Lower lobe of right lung (tissue), 2 donors: ENCODE data around the gene BEST2. TPM values are rescaled to one million over a fixed set of nuclear protein-coding genes. Genes with fewer than 3 reads are reported as not detected.
A peak's percentile ranks its signal among the peaks of the same experiment; 100 is the strongest.

Source experiments
- ATAC-seq, 2 donors: fragments of 200-7000 bp; cut with Tn5 transposase; one replicate each; pipeline ENCODE4 v1.9.1; 2020 to 2022; ENCODE audit warnings: mild to moderate bottlenecking in 2 of 2, moderate library complexity in 2 of 2
- DNase-seq: peaks from one replicate; pipeline ENCODE4 v3.0.0-alpha.2; 2020
- H3K27ac ChIP-seq: fragments of 200-600 bp; one replicate; pipeline ENCODE4 v1.8.0; 2022
- H3K27me3 ChIP-seq: fragments of 200-600 bp; one replicate; pipeline ENCODE4 v1.8.0; 2022; ENCODE audit warnings: low read depth
- H3K36me3 ChIP-seq: fragments of 200-600 bp; one replicate; pipeline ENCODE4 v1.8.0; 2022; ENCODE audit warnings: mild to moderate bottlenecking
- H3K4me1 ChIP-seq: fragments of 200-600 bp; one replicate; pipeline ENCODE4 v1.8.0; 2022
- H3K4me3 ChIP-seq: fragments of 200-600 bp; one replicate; pipeline ENCODE4 v1.8.0; 2022; ENCODE audit warnings: mild to moderate bottlenecking
- H3K9me3 ChIP-seq: fragments of 200-600 bp; one replicate; pipeline ENCODE4 v1.8.0; 2022
- CTCF ChIP-seq: fragments of 200-600 bp; IDR thresholded peaks from one replicate; pipeline ENCODE4 v1.8.0; 2022; ENCODE audit warnings: antibody characterized with exemption, mild to moderate bottlenecking
- intact Hi-C: fragments of 100-400 bp; cut with DNase I; formaldehyde crosslinking; loops from one replicate; pipeline ENCODE4 v1.11.0; 2022
- total RNA-seq: library from RNA; stranded (reverse); fragmentation: NEBNext Ultra II Directional; extraction: Animal tissue kit (Norgen Biotek cat#: 25700); gene quantifications from one replicate; pipeline ENCODE4 v1.2.1, GENCODE V29; 2021
- donor health status: DM: no; HTN: yes; CAD: no; lungs with severe emphysema.

Gene BEST2
- total RNA-seq, 1 donor from 2014 or later = not detected

GRCh38 chr19:12773571-12773970 lies 22.0 kb downstream of the BEST2 start:
- no peak overlapping the region for H3K27ac ChIP-seq
- peaks cover 21% of the 10 kb centered on the region for H3K4me1 ChIP-seq
- no peaks in the 10 kb centered on the region for H3K9me3 ChIP-seq
- H3K4me3 ChIP-seq = no peak overlapping the region
- TF ChIP-seq CTCF = no peak
- ATAC-seq (no peak), DNase-seq (no peak)
- H3K36me3 ChIP-seq = peaks cover 10% of the 10 kb centered on the region
- intact Hi-C loops = no loop called here
- no peaks in the 10 kb centered on the region for H3K27me3 ChIP-seq

GRCh38 chr19:12774588-12775555 lies 23.3 kb downstream of the BEST2 start, which contains the start of gene HOOK2:
TSS of gene HOOK2 (minus strand) at chr19:12775552. CDS start at chr19:12775449, 103 bp downstream.
- peak within 1 kb of the TSS; percentile 77 for H3K4me3 ChIP-seq
- H3K27me3 ChIP-seq = no peaks in the 10 kb centered on the region
- no peaks in the 10 kb centered on the region for H3K9me3 ChIP-seq
- peaks cover 10% of the 10 kb centered on the region for H3K36me3 ChIP-seq
- peaks cover 33% of the 10 kb centered on the region for H3K4me1 ChIP-seq
- peak; percentile 84 to 85 for ATAC-seq
- TF ChIP-seq CTCF = no peak
- intact Hi-C loops = no loop called here
- DNase-seq = peak; percentile 97
- H3K27ac ChIP-seq = peak within 1 kb of the TSS; percentile 86

GRCh38 chr19:12777217-12778016 lies 25.8 kb downstream of the BEST2 start:
- peak; percentile 99 for TF ChIP-seq CTCF
- Histone ChIP-seq H3K36me3 (peaks cover 5% of the 10 kb centered on the region), H3K9me3 (no peaks in the 10 kb centered on the region), H3K4me1 (peaks cover 47% of the 10 kb centered on the region), H3K27me3 (no peaks in the 10 kb centered on the region), H3K4me3 (peak overlapping the region; percentile 71), H3K27ac (peak overlapping the region; percentile 95)
- DNase-seq (peak; percentile 86), ATAC-seq (peak; percentile 64 to 67)
- intact Hi-C loops = no loop called here

GRCh38 chr19:12778017-12778904 lies 26.7 kb downstream of the BEST2 start:
- peak overlapping the region; percentile 95 for H3K27ac ChIP-seq
- no peaks in the 10 kb centered on the region for H3K9me3 ChIP-seq
- no peak for TF ChIP-seq CTCF
- peak; percentile 81 for DNase-seq
- H3K4me1 ChIP-seq = peaks cover 54% of the 10 kb centered on the region
- intact Hi-C loops = no loop called here
- ATAC-seq = peak; percentile 27 to 41
- H3K27me3 ChIP-seq = no peaks in the 10 kb centered on the region
- peaks cover 5% of the 10 kb centered on the region for H3K36me3 ChIP-seq
- H3K4me3 ChIP-seq = peak overlapping the region; percentile 71

- DNase-seq = no peak
- Histone ChIP-seq H3K27me3 (no peaks in the 10 kb centered on the region), H3K9me3 (no peaks in the 10 kb centered on the region), H3K27ac (peak overlapping the region; percentile 95), H3K4me3 (peak overlapping the region; percentile 71), H3K4me1 (peaks cover 60% of the 10 kb centered on the region), H3K36me3 (peaks cover 5% of the 10 kb centered on the region)
- no peak for TF ChIP-seq CTCF
- intact Hi-C loops = no loop called here
- no peak for ATAC-seq
Measured at GRCh38 chr19:12778905-12779161, 27.2 kb downstream of the BEST2 start.
